Mesenchymal stem cell (in vitro differentiated cells and primary cell): ENCODE results near the gene LINGO4.
A peak's percentile ranks its signal among the peaks of the same experiment; 100 is the strongest.
"Not testable (repeated sequence)": the region's sequence is repeated elsewhere in the genome, so short reads cannot be mapped to it uniquely, and the experiment has no call there.

Source experiments
- DNase-seq: peaks from one replicate; pipeline ENCODE4 v3.0.0-alpha.2; 2013
- H2AFZ ChIP-seq: one replicate; pipeline ENCODE4 v1.6.1; 2013; ENCODE audit warnings: low read depth, mild to moderate bottlenecking, control low read depth, inconsistent platforms, low read length, moderate library complexity
- H2AK5ac ChIP-seq: 2 replicates; pipeline ENCODE4 v1.6.1; 2013; ENCODE audit warnings: low read length, moderate library complexity, mild to moderate bottlenecking, inconsistent platforms; ENCODE audit not compliant: severe bottlenecking
- H2BK120ac ChIP-seq: one replicate; pipeline ENCODE4 v1.6.1; 2013; ENCODE audit warnings: low read depth, mild to moderate bottlenecking, inconsistent platforms, low read length, moderate library complexity
- H2BK12ac ChIP-seq, 2 experiments: one replicate each; pipeline ENCODE4 v1.6.1; 2013; ENCODE audit warnings: inconsistent platforms in 2 of 2, low read length in 2 of 2, mild to moderate bottlenecking in 2 of 2, moderate library complexity in 2 of 2, control low read depth in 1 of 2
- H2BK15ac ChIP-seq: one replicate; pipeline ENCODE4 v1.6.1; 2013; ENCODE audit warnings: mild to moderate bottlenecking, low read depth, inconsistent platforms; ENCODE audit not compliant: poor library complexity, severe bottlenecking
- H2BK5ac ChIP-seq: 2 replicates; pipeline ENCODE4 v1.6.1; 2013; ENCODE audit warnings: low read depth, mild to moderate bottlenecking, low read length, control low read depth, inconsistent platforms; ENCODE audit not compliant: poor library complexity, severe bottlenecking
- H3K14ac ChIP-seq, 2 experiments: one replicate each; pipeline ENCODE4 v1.6.1; 2013; ENCODE audit warnings: inconsistent platforms in 2 of 2, low read length in 2 of 2, control low read depth in 1 of 2, mild to moderate bottlenecking in 1 of 2, moderate library complexity in 1 of 2
- H3K18ac ChIP-seq, 2 experiments: one replicate each; pipeline ENCODE4 v1.6.1; 2013; ENCODE audit warnings: inconsistent platforms in 2 of 2, low read length in 2 of 2, control low read depth in 1 of 2, low read depth in 1 of 2, mild to moderate bottlenecking in 1 of 2
- H3K23ac ChIP-seq, 2 experiments: one replicate each; pipeline ENCODE4 v1.6.1; 2013; ENCODE audit warnings: inconsistent platforms in 2 of 2, low read length in 2 of 2, mild to moderate bottlenecking in 2 of 2, moderate library complexity in 2 of 2, control low read depth in 1 of 2
- H3K27ac ChIP-seq: 2 replicates; pipeline ENCODE4 v1.5.1; 2013; ENCODE audit warnings: mild to moderate bottlenecking, moderate library complexity, low read length, control low read depth, inconsistent platforms; ENCODE audit not compliant: poor library complexity, severe bottlenecking
- H3K27me3 ChIP-seq, 2 experiments: 2 replicates each; pipeline versions ENCODE4 v1.6.1 to v1.7.0; 2013; ENCODE audit warnings: low read length in 2 of 2, mild to moderate bottlenecking in 2 of 2, moderate library complexity in 2 of 2, control low read depth in 1 of 2, inconsistent platforms in 1 of 2; ENCODE audit not compliant: control insufficient read depth in 1 of 2, insufficient read depth in 1 of 2
- H3K36me3 ChIP-seq, 2 experiments: 2 replicates each; pipeline versions ENCODE4 v1.6.1 to v1.7.0; 2013; ENCODE audit warnings: low read length in 2 of 2, control low read depth in 1 of 2, inconsistent platforms in 1 of 2, low read depth in 1 of 2, mild to moderate bottlenecking in 1 of 2; ENCODE audit not compliant: insufficient read depth in 2 of 2, control insufficient read depth in 1 of 2
- H3K4ac ChIP-seq, 2 experiments: one replicate each; pipeline ENCODE4 v1.6.1; 2013; ENCODE audit warnings: inconsistent platforms in 2 of 2, low read length in 2 of 2, mild to moderate bottlenecking in 2 of 2, moderate library complexity in 2 of 2, control low read depth in 1 of 2, low read depth in 1 of 2
- H3K4me1 ChIP-seq: 2 replicates; pipeline ENCODE4 v1.6.1; 2013; ENCODE audit warnings: low read depth, low read length, control low read depth; ENCODE audit not compliant: control insufficient read depth, insufficient read depth
- H3K4me2 ChIP-seq: 2 replicates; pipeline ENCODE4 v1.6.1; 2013; ENCODE audit warnings: low read length, mild to moderate bottlenecking, inconsistent platforms; ENCODE audit not compliant: poor library complexity, severe bottlenecking
- H3K4me3 ChIP-seq, 2 experiments: 2 replicates each; pipeline versions ENCODE4 v1.5.1 to v1.7.0; 2013; ENCODE audit warnings: low read length in 2 of 2, mild to moderate bottlenecking in 2 of 2, control low read depth in 1 of 2, low read depth in 1 of 2; ENCODE audit not compliant: insufficient read depth in 1 of 2
- H3K79me1 ChIP-seq: replicated peaks from 2 replicates; pipeline ENCODE4 v1.6.1; 2013; ENCODE audit warnings: mild to moderate bottlenecking, control low read depth, low read length, inconsistent platforms; ENCODE audit not compliant: poor library complexity, severe bottlenecking
- H3K9ac ChIP-seq: 2 replicates; pipeline ENCODE4 v1.7.0; 2013; ENCODE audit warnings: mild to moderate bottlenecking, low read length, moderate library complexity
- H3K9me3 ChIP-seq: 2 replicates; pipeline ENCODE4 v1.7.0; 2013; ENCODE audit warnings: mild to moderate bottlenecking, low read length; ENCODE audit not compliant: control insufficient read depth
- H4K8ac ChIP-seq: one replicate; pipeline ENCODE4 v1.6.1; 2013; ENCODE audit warnings: inconsistent platforms, mild to moderate bottlenecking, low read length, moderate library complexity
- H4K91ac ChIP-seq: one replicate; pipeline ENCODE4 v1.6.1; 2013; ENCODE audit warnings: mild to moderate bottlenecking, low read length, inconsistent platforms
- WGBS: methylation state at CpG from one replicate; pipeline ENCODE4 v1.1.7; 2013; ENCODE audit warnings: mixed read lengths; 5-methylcytosine and 5-hydroxymethylcytosine counted together

LINGO4 gene

GRCh38 chr1:151773702-151774101 lies 31.5 kb downstream of the LINGO4 start:
- DNase-seq: peak; percentile 10
- no peak overlapping the region for H3K18ac ChIP-seq
- WGBS: 83% methylated on average over 3 of the region's 5 CpGs

GRCh38 chr1:151769270-151769669 lies 35.9 kb downstream of the LINGO4 start:
- not testable (repeated sequence) for H3K27ac ChIP-seq, H3K14ac ChIP-seq, H3K4ac ChIP-seq, H3K9me3 ChIP-seq, H2BK12ac ChIP-seq, H3K4me2 ChIP-seq, DNase-seq, H3K79me1 ChIP-seq, H2AK5ac ChIP-seq, H3K18ac ChIP-seq, H4K8ac ChIP-seq, H4K91ac ChIP-seq, H3K23ac ChIP-seq, H3K4me3 ChIP-seq, H3K4me1 ChIP-seq, H2AFZ ChIP-seq, H2BK5ac ChIP-seq, H3K27me3 ChIP-seq, H3K9ac ChIP-seq, H2BK120ac ChIP-seq, H2BK15ac ChIP-seq, H3K36me3 ChIP-seq
- WGBS: 93% methylated on average over 20 of the region's 34 CpGs

More at GRCh38 chr1:151773702-151774101, 31.5 kb downstream of the LINGO4 start:
- Histone ChIP-seq H3K79me1 (no peaks in the 10 kb centered on the region), H4K8ac (no peak overlapping the region), H3K9me3 (no peaks in the 10 kb centered on the region), H3K27me3 (no peaks in the 10 kb centered on the region), H3K4me1 (no peaks in the 10 kb centered on the region), H2AFZ (no peak overlapping the region), H2AK5ac (no peak overlapping the region), H3K4me3 (no peak overlapping the region), H2BK12ac (no peak overlapping the region), H3K4me2 (no peak overlapping the region), H4K91ac (no peak overlapping the region), H3K23ac (no peak overlapping the region), H3K36me3 (peaks cover 0 to 9% of the 10 kb centered on the region in 2 experiments), H2BK15ac (no peak overlapping the region), H3K4ac (no peak overlapping the region), H3K9ac (peak overlapping the region; percentile 17), H2BK120ac (no peak overlapping the region), H2BK5ac (no peak overlapping the region), H3K27ac (no peak overlapping the region), H3K14ac (no peak overlapping the region)

- not testable (repeated sequence) for H2AK5ac ChIP-seq, H3K4me3 ChIP-seq, H2BK15ac ChIP-seq, DNase-seq, H3K79me1 ChIP-seq, H3K14ac ChIP-seq, H4K8ac ChIP-seq, H2BK12ac ChIP-seq, H2BK120ac ChIP-seq, H3K9me3 ChIP-seq, H3K4me1 ChIP-seq, H3K36me3 ChIP-seq, H3K27me3 ChIP-seq, H3K18ac ChIP-seq, H3K4ac ChIP-seq, H4K91ac ChIP-seq, H3K9ac ChIP-seq, H3K23ac ChIP-seq, H2AFZ ChIP-seq, H3K27ac ChIP-seq, H3K4me2 ChIP-seq
- peak overlapping the region; percentile 9 for H2BK5ac ChIP-seq
- 38% methylated on average over 1 of the region's 7 CpGs for WGBS
Measured at GRCh38 chr1:151768351-151769066, 36.7 kb downstream of the LINGO4 start.

GRCh38 chr1:151763990-151764389 lies 41.2 kb downstream of the LINGO4 start:
- H3K4me2 ChIP-seq: peak overlapping the region; percentile 71
- H3K14ac ChIP-seq: no peak overlapping the region
- DNase-seq: no peak
- H2BK120ac ChIP-seq: no peak overlapping the region
- no peak overlapping the region for H2BK12ac ChIP-seq
- H3K27me3 ChIP-seq: no peaks in the 10 kb centered on the region
- no peak overlapping the region for H4K91ac ChIP-seq
- H3K4me3 ChIP-seq: peak overlapping the region in 1 of 2 experiments; percentile 85
- H4K8ac ChIP-seq: peak overlapping the region; percentile 83
- WGBS: 92% methylated on average over 10 of the region's 10 CpGs
- H3K79me1 ChIP-seq: peaks cover 7% of the 10 kb centered on the region
- H2AK5ac ChIP-seq: no peak overlapping the region
- H3K9me3 ChIP-seq: no peaks in the 10 kb centered on the region
- no peak overlapping the region for H3K23ac ChIP-seq
- no peak overlapping the region for H3K27ac ChIP-seq
- no peak overlapping the region for H2BK5ac ChIP-seq
- peaks cover 2% of the 10 kb centered on the region for H3K4me1 ChIP-seq
- H3K4ac ChIP-seq: no peak overlapping the region
- H2AFZ ChIP-seq: peak overlapping the region; percentile 93
- peaks cover 18 to 32% of the 10 kb centered on the region in 2 experiments for H3K36me3 ChIP-seq
- H3K9ac ChIP-seq: peak overlapping the region; percentile 95
- no peak overlapping the region for H2BK15ac ChIP-seq
- peak overlapping the region in 1 of 2 experiments; percentile 77 for H3K18ac ChIP-seq
